Renal cortical epithelial cell (primary cell): ENCODE data around the gene NACA2. TPM values are rescaled to one million over a fixed set of nuclear protein-coding genes. Genes with fewer than 3 reads are reported as not detected.
"Not testable (repeated sequence)": the region's sequence is repeated elsewhere in the genome, so short reads cannot be mapped to it uniquely, and the experiment has no call there.

Experiments
- DNase-seq: peaks from one replicate; pipeline ENCODE4 v3.0.0-alpha.2; 2011; ENCODE audit warnings: low read depth
- total RNA-seq: library from RNA; depleted of rRNA; stranded (reverse); fragments of >200 nt; gene quantifications from 2 replicates; pipeline ENCODE4 v1.2.3, GENCODE V29; 2014

NACA2 gene
- total RNA-seq = not detected in 2 replicates

DNA sequence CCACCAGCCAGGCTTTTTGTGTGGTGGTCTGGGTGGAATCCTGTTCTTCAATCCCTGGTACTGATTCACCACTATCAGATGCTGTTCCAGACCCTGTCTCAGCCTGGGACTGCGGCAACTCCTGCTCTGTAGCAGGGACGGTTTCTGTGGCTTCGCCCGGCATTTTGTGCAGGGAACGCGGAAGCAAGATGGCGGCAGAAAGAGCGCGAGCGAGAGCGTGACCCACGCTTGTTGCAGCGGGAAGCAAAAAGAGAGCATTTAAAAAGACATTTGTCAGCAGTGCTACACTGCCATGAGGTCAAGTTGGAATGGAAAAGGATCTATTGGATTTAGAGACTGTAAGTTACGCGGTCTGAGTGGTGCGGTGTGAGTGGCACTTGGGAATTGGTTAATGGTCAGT lies at the start of gene NACA2:
Gene NACA2, minus strand, starts transcription at position 202 of the 400 bp plus-strand sequence. Its CDS starts 39 bp downstream, at position 163.
- no peak for DNase-seq

DNA sequence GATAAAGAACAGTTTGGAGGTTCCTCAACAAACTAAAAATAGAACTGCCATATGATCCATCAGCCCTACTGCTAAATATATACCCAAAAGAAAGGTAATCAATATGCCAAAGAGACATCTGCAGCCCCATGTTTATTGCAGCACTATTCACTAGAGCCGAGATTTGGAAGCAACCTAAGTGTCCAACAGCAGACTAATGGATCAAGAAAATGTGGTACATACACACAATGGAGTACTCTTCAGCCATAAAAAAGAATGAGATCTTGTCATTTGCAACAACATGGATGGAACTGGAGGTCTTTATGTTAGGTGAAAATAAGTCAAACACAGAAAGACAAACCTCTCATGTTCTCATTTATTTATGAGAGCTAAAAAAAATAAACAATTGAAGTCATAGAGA lies 48.8 kb upstream of the NACA2 start:
- no peak for DNase-seq

DNA sequence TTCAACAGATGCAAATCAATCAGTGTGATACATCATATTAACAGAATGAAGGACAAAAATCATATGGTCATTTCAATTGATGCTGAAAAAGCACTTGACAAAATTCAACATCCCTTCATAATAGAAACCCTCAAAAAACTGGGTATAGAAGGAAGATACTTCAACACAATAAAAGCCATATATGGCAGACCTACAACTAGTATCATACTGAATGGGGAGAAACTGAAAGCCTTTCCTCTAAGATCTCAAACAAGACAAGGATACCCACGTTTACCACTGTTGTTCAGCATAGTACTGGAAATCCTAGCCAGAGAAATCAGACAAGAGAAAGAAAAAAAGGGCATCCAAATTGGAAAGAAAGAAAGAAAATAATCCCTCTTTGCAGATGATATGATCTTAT lies 47.1 kb upstream of the NACA2 start:
- no peak for DNase-seq

DNA sequence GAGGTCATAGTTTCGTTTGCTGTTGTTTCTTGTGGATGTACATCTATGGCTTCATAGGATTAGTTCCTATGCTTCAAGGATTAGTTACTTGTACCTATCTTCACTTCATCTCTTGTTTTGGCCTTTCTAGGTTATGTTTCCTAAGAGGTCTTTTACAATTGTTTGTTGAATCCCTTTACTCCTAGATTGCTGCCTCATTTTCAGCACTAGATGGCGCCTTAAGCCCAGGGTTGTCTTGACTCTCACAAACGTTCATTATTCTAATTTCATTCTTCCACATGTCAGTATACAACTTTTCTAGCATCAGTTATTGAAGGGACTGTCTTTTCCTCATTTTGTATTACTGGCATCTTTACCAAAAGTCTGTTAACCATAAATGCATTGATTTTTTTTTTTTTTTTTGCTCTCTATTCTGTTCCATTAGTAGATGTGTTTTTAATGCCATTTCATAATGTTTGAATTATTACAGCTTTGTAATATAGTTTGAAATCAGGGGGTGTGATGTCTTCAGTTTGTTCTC lies 45.0 kb upstream of the NACA2 start:
- peak; percentile 44 for DNase-seq

DNA sequence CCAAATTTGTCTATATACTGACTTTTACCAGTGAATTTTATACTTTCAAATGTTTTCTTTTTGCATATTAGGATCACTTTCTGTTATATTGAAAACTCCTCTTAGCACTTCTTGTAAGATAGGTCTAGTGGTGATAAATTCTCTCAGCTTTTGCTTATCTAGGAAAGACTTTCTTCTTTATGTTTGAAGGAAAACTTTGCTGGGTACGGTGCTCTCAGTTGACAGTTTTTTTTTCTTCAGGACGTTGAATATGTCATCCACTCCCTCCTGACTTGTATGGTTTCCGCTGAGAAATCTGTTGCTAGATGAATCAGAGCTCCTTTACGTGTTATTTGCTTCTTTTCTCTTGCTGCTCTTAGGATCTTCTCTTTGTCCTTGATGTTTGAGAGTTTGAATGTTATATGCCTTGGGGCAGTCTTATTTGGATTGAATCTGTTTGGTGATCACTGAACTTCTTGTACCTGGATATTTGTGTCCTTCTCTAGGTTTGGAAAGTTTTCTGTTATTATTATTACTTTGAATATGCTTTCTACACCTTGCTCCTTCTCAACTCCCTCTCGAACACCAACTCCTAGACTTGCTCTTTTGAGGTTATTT lies 44.0 kb upstream of the NACA2 start:
- no peak for DNase-seq

DNA sequence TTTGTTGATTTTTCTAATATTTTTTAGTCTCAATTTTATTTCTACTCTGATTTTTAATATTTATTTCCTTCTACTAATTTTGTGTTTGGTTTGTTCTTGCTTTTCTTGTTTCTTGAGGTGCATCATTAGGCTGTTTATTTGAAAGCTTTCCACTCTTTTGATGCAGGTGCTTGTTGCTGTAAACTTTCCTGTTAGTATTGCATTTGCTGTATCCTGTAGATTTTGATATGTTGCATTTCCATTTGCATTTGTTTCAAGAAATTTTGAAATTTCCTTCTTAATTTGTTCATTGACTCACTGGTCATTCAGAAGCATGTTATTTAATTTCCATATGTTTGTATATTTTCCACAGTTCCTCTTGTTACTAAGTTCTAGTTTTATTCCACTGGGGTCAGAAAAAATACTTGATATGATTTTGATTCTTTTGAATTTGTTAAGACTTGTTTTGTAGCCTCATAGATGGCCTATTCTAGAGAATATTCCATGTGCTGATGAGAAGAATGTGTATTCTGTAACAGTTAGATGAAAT lies 43.1 kb upstream of the NACA2 start:
- DNase-seq = no peak

DNA sequence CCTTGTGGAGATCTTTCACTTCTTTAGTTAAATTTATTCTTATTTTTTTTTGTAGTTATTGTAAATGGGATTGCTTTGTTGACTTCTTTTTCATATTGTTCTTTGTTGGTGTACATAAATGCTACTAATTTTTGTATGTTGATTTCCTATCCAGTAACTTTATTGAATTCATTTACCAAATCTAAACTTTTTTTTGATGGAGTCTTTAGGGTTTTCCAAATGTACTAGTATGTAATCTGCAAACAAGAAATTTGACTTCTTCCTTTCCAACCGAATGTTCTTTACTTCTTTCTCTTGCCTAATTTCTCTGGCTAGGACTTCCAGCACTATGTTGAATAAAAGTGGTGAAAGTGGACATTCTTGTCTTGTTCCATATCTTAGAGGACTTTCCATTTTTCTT lies 41.8 kb upstream of the NACA2 start:
- DNase-seq = no peak

DNA sequence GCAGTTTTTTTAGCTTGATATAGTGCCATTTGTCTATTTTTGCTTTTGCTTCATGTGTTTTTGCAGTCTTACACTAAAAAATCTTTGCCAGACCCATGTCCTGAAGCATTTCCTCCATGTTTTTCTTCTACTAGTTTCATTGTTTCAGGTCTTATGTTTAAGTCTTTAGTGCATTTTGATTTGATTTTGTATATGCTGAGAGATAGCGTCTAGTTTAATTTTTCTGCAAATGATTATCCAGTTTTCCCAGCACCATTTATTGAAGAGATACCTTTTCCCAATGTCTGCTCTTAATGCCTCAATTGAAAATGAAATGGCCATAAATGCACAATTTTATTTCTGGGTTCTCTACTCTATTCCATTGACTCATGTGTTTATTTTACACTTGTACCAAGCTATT lies 40.8 kb upstream of the NACA2 start:
- no peak for DNase-seq

DNA sequence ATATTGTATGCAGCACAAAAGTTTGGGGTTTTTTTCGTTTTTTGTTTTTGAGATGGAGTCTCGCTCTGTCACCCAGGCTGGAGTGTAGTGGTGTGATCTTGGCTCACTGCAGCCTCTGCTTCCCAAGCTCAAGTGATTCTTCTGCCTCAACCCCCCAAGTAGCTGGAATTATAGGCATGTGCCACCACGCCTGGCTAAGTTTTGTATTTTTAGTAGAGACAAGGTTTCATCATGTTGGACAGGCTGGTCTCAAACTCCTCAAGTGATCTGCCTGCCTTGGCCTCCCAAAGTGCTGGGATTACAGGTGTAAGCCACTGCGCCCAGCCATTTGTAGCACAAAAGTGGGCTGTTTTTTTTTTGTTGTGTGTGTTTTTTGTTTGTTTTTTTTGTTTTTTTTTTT lies 37.1 kb upstream of the NACA2 start:
- not testable (repeated sequence) for DNase-seq

DNA sequence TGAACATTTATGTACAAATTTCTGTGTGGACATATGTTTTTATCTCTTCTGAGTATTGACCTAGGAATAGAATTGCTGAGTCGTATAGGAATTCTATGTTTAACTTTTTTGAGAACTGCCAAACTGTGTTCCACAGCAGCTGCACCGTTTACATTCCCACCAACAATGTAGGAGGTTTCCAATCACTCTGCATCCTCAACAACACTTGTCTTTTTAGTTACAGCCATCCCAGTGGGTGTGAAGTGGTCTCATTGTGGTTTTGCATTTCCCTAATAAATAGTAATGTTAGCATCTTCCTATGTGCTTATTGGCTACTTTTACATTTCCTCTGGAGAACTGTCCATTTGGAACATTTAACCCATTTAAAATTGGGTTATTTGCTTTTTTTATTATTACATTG lies 36.6 kb upstream of the NACA2 start:
- DNase-seq = no peak

DNA sequence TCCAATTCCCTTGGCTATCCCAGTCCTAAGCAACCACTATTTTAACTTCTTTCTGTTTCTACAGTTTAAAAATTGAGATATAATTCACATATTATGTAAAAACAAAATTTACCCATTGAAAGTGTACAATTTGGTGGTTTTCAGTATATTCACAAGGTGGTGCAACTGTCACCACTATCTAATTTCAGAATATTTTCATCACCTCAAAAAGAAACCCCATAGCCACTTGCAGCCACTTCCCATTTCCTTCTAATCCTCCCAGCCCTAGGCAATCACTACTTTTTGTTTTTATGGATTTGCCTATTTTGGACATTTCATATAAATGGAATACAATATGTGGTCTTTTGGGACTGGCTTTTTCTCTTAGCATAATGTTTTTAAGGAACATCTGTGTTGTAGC lies 36.1 kb upstream of the NACA2 start:
- no peak for DNase-seq

DNA sequence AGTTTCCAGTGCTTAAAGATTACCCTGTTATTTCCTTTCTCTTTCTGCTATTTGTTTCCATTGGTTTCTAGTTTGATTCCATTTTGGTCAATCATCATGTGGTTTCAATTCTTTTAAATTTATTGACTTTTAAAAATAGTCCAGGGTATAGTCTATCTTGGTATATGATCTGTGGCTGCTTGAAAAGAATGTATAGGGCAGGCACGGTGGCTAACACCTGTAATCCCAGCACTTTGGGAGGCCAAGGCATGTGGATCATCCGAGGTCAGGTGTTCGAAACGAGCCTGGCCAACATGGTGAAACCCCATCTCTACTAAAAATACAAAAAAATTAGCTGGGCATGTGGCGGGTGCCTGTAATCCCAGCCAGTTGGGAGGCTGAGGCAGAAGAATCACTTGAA lies 34.5 kb upstream of the NACA2 start:
- DNase-seq = no peak

DNA sequence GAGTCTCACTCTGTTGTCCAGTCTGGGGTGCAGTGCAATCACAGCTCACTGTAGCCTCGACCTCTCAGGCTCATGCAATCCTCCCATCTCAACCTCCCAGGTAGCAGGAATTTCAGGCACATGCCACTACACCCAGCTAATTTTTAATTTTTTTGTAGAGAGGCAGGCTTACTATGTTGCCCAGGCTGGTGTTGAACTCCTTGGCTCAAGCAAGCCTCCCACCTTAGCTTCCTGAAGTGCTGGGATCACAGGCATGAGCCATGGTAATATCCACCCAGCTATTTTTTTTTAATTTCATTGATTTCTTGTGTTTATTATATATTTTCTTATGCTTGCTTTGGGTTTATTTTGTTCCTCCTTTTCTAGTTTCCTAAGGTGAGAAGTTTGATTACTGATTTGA lies 33.9 kb upstream of the NACA2 start:
- no peak for DNase-seq

DNA sequence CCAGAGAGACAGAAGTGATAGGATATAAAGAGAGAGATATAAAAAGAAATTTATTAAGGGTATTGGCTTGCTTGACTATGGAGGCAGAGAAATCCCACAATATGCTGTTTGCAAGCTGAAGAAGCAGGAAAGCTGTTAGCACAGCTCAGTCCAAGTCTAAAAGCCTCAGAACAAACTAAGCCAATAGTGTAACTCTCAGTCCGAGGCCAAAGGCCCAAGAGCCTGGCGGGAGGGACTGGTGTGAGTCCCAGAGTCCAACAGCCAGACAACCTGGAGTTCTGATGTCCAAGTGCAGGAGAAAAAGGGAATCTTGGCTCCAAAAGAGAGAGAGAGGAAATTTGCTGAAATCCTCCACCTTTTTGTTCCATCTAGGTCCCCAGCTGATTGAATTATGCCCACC lies 30.3 kb upstream of the NACA2 start:
- no peak for DNase-seq

DNA sequence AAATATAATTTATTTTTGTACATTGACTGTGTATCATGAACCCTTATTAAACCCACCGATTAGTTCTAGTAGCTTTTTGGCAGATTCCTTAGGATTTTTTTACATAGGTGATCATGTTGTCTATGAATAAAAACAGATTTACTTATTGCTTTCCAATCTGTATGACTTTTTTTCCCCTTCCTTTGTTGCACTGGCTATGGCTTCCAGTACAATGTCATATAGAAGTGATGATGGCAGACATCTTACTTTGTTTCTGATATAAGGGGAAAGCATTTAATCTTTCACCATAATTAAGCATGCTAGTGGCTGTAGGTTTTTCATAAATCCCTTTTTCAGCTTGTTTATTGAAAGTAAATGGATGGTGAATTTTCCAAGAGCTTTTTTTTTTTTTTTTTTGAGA lies 28.9 kb upstream of the NACA2 start:
- no peak for DNase-seq

DNA sequence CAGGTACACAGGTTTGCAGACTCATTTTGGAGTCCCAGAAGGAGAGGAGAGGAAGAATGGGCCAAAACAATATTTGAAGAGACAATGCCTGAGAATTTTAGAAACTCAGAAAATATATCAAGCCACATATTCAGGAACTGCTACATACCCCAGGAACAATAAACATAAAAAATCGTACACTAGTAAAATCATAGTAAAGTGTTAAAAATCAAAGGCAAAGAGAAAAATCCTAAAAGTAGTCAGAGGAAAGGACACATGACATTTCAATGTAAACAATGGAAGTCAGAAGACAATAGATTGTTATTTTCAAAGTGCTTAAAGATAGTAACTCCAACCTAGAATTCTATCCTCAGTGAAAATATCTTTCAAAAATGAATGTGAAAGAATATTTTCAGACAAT lies 28.5 kb upstream of the NACA2 start:
- no peak for DNase-seq

DNA sequence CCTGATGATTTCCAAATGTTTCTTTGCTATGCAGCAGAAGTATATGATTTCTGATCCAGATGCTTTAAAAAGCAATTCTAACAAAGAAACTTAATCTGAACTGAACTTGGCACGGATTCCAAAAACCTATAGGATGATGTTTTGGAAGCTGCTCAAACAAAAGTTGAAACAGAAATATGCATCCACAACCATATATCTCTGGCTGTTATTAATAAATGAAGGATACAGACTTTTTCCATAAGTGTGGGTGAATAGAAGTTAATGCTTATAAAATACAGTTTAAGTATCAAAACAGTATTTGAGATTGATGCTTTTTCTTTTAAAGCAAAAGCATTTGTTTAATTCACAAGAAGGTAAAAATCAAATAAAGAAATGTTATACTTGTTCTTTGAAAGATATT lies 27.9 kb upstream of the NACA2 start:
- DNase-seq = no peak

DNA sequence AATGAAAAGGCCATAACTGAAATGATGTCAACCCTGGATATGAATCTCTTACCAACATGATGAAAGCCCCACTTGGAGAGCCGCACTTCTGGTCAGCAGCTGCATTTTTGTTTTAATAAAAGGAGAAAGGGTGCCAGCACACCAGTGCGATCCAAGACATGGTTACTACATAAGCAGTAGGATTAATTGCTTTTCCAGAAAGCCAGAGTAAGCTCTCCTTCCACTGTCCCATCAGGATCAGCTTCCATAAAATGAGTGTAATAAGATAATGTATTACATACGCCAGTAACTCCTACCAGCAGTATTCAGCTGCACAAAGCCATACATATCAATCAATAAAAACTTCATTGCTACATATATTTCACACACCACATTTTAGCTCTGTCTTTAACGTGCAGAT lies 26.3 kb upstream of the NACA2 start:
- DNase-seq = no peak

DNA sequence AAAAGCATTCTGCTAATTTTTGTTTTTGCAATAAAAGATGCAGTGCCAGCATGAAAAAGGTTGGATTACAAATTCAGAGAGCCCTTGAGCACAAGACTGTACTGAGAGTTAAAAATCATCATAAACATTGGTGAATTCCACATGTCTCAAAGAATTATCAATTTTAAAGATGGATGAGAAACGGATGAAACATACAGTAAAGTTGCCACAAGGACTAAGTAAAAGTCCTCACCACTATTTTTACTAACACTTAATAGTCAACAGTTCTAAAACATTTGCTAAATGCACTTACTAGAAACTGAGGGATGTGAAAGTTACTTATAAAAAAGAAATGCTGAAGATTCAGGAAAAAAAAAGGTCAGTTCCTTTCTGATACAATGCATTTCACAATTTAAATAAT lies 25.8 kb upstream of the NACA2 start:
- no peak for DNase-seq

DNA sequence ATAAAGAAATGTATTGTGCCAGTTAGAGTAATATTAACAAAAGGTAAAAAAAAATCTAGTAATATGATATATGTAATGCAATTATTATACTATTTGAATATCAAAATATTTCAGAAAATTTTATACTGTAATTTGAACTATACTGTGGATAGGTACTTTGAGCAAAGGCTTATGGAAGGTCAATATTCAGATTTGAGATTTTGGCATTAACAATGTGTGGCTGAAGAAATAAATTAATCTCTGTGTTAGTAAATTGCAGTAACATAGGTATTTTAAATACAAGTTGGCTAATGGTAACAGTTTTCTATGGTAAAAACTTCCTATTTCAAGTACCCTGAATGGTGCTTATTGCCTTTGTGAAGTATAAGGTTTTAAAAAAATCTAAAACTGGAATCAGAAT lies 23.2 kb upstream of the NACA2 start:
- DNase-seq = no peak

DNA sequence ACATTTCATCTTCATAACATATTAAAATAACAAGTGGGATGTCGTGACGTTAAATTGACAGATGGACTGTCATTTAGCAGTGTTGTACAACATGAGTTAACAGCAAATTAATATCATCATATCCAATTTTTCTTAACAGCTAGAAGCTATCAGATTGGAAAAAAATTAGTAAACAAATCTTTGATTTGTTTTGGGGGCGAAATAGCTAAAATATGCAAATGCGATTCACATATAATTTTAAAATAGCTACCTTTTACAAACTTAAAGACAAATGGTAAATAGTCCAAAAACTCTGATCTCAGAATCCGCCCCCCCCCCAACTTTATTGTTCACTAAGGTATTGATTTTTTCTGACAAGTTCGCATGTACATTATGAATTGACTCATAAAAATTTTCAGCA lies 20.3 kb upstream of the NACA2 start:
- DNase-seq = no peak

DNA sequence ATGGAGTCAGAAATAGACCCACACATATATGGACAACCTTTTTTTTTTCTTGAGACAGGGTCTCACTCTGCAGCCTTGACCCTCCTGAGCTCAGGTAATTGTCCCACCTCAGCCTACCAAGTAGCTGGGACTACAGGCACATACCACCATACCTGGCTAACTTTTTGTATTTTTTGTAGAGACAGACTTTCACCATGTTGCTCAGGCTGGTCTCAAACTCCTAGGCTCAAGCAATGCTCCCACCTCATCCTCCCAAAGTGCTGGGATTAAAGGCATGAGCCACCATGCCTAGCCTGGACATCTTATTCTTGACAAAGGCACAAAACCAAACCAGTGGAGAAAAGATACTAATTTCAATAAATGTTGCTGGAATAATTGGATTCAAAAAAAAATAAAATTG lies 14.7 kb upstream of the NACA2 start:
- no peak for DNase-seq

DNA sequence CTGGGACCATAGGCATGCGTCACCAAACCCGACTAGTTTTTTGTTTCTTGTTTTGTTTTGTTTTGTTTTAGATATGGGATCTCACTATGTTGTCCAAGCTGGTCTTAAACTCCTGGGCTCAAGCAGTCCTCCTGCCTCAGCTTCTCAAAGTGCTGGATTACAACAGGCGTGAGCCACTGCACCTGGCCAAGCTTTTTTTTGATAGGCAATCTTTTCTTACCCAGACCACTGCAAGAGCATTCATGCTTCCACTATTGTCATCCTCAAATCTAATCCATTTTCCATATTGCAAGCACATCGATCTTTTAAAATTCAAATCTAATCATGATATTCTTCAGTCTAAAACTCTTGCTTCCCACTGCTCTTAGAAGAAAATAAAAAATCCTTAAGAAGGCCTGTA lies 10.3 kb upstream of the NACA2 start:
- no peak for DNase-seq

DNA sequence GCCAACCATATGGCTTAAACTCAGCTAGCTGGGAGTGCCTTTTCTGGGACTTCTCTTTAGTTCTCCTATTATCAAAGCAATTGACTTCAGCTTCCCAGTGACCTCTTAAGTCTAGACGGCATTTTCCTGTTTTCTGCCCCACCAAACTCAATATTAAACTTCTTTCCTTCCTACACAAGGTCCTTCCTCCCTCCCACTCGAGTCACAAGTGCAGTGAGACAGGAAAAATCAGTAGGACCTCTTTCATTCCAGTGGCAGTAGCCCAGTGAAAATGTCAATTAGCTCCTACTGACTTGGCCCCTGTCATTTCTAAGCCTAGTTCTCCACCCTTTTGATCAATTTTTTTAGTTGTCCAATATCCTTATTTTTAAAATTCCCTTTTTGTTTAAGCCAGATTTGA lies 9.6 kb upstream of the NACA2 start:
- no peak for DNase-seq
